ENCODE measurements around the gene NATD1.

DNA sequence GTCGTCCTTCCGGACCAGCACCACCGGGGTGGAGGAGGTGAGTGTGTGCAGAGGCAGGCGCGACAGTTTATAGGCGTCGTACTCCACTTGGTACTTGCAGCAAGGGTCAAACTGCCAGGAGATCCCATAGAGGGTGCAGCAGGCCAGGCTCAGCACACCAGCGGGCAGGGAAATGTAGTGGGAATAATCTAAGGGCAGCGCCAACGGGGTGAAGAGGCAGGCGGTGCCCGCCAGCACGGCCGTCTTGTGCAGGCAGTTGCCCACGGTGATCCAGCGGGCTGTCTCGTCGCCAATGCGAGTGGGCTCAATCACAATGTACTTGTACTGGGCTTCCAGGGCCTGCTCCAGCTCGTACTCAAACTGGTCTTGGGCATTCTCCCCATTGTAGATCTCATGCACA lies 54.8 kb downstream of the NATD1 start:
- TF ChIP-seq, protein P1, sequence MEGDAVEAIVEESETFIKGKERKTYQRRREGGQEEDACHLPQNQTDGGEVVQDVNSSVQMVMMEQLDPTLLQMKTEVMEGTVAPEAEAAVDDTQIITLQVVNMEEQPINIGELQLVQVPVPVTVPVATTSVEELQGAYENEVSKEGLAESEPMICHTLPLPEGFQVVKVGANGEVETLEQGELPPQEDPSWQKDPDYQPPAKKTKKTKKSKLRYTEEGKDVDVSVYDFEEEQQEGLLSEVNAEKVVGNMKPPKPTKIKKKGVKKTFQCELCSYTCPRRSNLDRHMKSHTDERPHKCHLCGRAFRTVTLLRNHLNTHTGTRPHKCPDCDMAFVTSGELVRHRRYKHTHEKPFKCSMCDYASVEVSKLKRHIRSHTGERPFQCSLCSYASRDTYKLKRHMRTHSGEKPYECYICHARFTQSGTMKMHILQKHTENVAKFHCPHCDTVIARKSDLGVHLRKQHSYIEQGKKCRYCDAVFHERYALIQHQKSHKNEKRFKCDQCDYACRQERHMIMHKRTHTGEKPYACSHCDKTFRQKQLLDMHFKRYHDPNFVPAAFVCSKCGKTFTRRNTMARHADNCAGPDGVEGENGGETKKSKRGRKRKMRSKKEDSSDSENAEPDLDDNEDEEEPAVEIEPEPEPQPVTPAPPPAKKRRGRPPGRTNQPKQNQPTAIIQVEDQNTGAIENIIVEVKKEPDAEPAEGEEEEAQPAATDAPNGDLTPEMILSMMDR (IDR thresholded peaks at IDR 0.05), result no peak
- TF ChIP-seq FOXM1 (IDR thresholded peaks at IDR 0.05; ENCODE audit: low read depth), result no peak
- no peak for TF ChIP-seq POLR2AphosphoS5 (IDR thresholded peaks at IDR 0.05; ENCODE audit: low read depth, low read length)
- TF ChIP-seq RFX5 (IDR thresholded peaks at IDR 0.05; ENCODE audit: low read length), result no peak
- TF ChIP-seq EP300 (IDR thresholded peaks at IDR 0.05; ENCODE audit: borderline replicate concordance in 1 of 2, low read depth in 1 of 2, low read length in 1 of 2), result no peak
- TF ChIP-seq RAD21 (IDR thresholded peaks at IDR 0.05; ENCODE audit: low read length), result no peak
- no peak for TF ChIP-seq REST (IDR thresholded peaks at IDR 0.05; ENCODE audit: low read depth, low read length)
- no peak for TF ChIP-seq TAF1 (IDR thresholded peaks at IDR 0.05; ENCODE audit: borderline replicate concordance, low read depth, low read length)
- TF ChIP-seq, protein P2, sequence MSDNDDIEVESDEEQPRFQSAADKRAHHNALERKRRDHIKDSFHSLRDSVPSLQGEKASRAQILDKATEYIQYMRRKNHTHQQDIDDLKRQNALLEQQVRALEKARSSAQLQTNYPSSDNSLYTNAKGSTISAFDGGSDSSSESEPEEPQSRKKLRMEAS (IDR thresholded peaks at IDR 0.05; ENCODE audit: low read depth), result no peak
- TF ChIP-seq SMC3 (IDR thresholded peaks at IDR 0.05; ENCODE audit: low read depth, low read length), result no peak

All from SK-N-SH (cell line).